ENCODE measurements around the gene CIB4. TPM values are rescaled to one million over a fixed set of nuclear protein-coding genes. Genes with fewer than 3 reads are reported as not detected.

The CIB4 gene
- total and polyA plus RNA-seq, 2 of the 13 experiments (the other 11 are each of a cell fraction or from before 2014, with no cell fraction given): not detected

DNA sequence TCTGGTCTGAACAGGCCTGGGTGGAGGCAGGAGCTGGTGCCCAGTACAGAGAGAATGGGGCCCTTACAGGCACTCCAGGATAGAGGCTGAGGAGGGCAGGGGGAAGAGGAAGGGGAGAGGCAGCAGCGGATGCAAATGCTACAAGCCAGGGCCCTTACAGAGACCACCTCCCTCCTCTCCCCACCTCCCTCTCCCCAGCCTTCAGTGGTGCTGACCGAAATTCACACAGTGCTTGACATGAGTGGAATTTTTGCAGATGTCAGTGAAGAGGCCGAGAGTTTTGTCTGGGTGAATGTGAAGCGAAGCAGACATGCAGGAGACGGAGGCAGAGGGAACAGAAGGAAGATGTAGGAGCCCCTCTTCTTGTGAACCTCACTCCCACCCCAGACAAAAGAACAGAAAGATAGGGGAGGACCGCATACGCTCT is 31.9 kb downstream of the CIB4 start (continued):
- TF ChIP-seq ZNF652 (CRISPR knock-in tag; IDR thresholded peaks at IDR 0.05; ENCODE audit: borderline replicate concordance, low read depth) (no peak), NKX3-1 (CRISPR knock-in tag; IDR thresholded peaks at IDR 0.05) (no peak), ZNF615 (CRISPR knock-in tag; IDR thresholded peaks at IDR 0.05; ENCODE audit: borderline replicate concordance) (no peak), FOXK2 (IDR thresholded peaks at IDR 0.05) (no peak), ZNF562 (CRISPR knock-in tag; IDR thresholded peaks at IDR 0.05; ENCODE audit: borderline replicate concordance) (no peak), KLF11 (CRISPR knock-in tag; IDR thresholded peaks at IDR 0.05) (no peak), XRCC5 (optimal IDR thresholded peaks at IDR 0.05; ENCODE audit: low read length) (no peak), SRSF1 (optimal IDR thresholded peaks at IDR 0.05; ENCODE audit: low read depth, low read length) (no peak), ATAD3A (CRISPR knock-in tag; IDR thresholded peaks at IDR 0.05) (no peak), ZNF839 (CRISPR knock-in tag; IDR thresholded peaks at IDR 0.05; ENCODE audit: borderline replicate concordance) (no peak)
- TF ChIP-seq, protein P1, sequence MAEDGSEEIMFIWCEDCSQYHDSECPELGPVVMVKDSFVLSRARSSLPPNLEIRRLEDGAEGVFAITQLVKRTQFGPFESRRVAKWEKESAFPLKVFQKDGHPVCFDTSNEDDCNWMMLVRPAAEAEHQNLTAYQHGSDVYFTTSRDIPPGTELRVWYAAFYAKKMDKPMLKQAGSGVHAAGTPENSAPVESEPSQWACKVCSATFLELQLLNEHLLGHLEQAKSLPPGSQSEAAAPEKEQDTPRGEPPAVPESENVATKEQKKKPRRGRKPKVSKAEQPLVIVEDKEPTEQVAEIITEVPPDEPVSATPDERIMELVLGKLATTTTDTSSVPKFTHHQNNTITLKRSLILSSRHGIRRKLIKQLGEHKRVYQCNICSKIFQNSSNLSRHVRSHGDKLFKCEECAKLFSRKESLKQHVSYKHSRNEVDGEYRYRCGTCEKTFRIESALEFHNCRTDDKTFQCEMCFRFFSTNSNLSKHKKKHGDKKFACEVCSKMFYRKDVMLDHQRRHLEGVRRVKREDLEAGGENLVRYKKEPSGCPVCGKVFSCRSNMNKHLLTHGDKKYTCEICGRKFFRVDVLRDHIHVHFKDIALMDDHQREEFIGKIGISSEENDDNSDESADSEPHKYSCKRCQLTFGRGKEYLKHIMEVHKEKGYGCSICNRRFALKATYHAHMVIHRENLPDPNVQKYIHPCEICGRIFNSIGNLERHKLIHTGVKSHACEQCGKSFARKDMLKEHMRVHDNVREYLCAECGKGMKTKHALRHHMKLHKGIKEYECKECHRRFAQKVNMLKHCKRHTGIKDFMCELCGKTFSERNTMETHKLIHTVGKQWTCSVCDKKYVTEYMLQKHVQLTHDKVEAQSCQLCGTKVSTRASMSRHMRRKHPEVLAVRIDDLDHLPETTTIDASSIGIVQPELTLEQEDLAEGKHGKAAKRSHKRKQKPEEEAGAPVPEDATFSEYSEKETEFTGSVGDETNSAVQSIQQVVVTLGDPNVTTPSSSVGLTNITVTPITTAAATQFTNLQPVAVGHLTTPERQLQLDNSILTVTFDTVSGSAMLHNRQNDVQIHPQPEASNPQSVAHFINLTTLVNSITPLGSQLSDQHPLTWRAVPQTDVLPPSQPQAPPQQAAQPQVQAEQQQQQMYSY (CRISPR knock-in tag; IDR thresholded peaks at IDR 0.05): no peak
- TF ChIP-seq, protein P2, sequence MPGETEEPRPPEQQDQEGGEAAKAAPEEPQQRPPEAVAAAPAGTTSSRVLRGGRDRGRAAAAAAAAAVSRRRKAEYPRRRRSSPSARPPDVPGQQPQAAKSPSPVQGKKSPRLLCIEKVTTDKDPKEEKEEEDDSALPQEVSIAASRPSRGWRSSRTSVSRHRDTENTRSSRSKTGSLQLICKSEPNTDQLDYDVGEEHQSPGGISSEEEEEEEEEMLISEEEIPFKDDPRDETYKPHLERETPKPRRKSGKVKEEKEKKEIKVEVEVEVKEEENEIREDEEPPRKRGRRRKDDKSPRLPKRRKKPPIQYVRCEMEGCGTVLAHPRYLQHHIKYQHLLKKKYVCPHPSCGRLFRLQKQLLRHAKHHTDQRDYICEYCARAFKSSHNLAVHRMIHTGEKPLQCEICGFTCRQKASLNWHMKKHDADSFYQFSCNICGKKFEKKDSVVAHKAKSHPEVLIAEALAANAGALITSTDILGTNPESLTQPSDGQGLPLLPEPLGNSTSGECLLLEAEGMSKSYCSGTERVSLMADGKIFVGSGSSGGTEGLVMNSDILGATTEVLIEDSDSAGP (CRISPR knock-in tag; IDR thresholded peaks at IDR 0.05; ENCODE audit: borderline replicate concordance): no peak

Measured in HepG2 (cell line).